HG02981 (cell line): ENCODE results near the gene RNU7-1.

Experiments
- ATAC-seq: cut with Tn5 transposase; IDR thresholded peaks from one replicate; pipeline ENCODE4 v1.9.1; 2021; ENCODE audit warnings: mild to moderate bottlenecking, moderate library complexity; ENCODE audit not compliant: unreplicated experiment

Gene RNU7-1

GRCh38 chr12:6987956-6988553 lies 44.4 kb downstream of the RNU7-1 start:
- no peak for ATAC-seq
